Measurements from ENCODE around the gene PROX1.

The PROX1 gene

GRCh38 chr1:214009423-214010196 lies 21.8 kb downstream of the PROX1 start:
- TF ChIP-seq CTCF (IDR thresholded peaks at IDR 0.05): no peak

GRCh38 chr1:214010197-214010573 lies 22.4 kb downstream of the PROX1 start:
- TF ChIP-seq CTCF (IDR thresholded peaks at IDR 0.05): no peak

GRCh38 chr1:214010717-214011116 lies 22.9 kb downstream of the PROX1 start:
- no peak for TF ChIP-seq CTCF (IDR thresholded peaks at IDR 0.05)

GRCh38 chr1:214012418-214012817 lies 24.6 kb downstream of the PROX1 start:
- no peak for TF ChIP-seq CTCF (IDR thresholded peaks at IDR 0.05)

- TF ChIP-seq CTCF (IDR thresholded peaks at IDR 0.05): no peak
These were observed 26.0 kb downstream of the PROX1 start for GRCh38 chr1:214013614-214014377.

- TF ChIP-seq CTCF (IDR thresholded peaks at IDR 0.05): no peak
These were observed 27.0 kb downstream of the PROX1 start for GRCh38 chr1:214014730-214015129.

GRCh38 chr1:214017191-214017982 lies 29.6 kb downstream of the PROX1 start:
- TF ChIP-seq CTCF (IDR thresholded peaks at IDR 0.05): no peak

All from LNCAP (cell line).